Muscle layer of duodenum (tissue), 2 donors: ENCODE data around the gene ESPNL.

Experiments
- H3K27ac ChIP-seq: one replicate; pipeline ENCODE4 v1.7.0; 2013; ENCODE audit warnings: mild to moderate bottlenecking, low read length
- H3K27me3 ChIP-seq: one replicate; pipeline ENCODE4 v1.7.0; 2013; ENCODE audit warnings: low read depth, mild to moderate bottlenecking, control low read depth, low read length
- H3K36me3 ChIP-seq, 2 donors: one replicate each; pipeline ENCODE4 v1.7.0; 2013; ENCODE audit warnings: low read length in 2 of 2, control low read depth in 1 of 2, mild to moderate bottlenecking in 1 of 2; ENCODE audit not compliant: insufficient read depth in 2 of 2, control insufficient read depth in 1 of 2
- H3K4me1 ChIP-seq, 2 donors: one replicate each; pipeline ENCODE4 v1.7.0; 2013; ENCODE audit warnings: low read length in 2 of 2, mild to moderate bottlenecking in 2 of 2, control low read depth in 1 of 2, moderate library complexity in 1 of 2; ENCODE audit not compliant: insufficient read depth in 2 of 2, control insufficient read depth in 1 of 2
- H3K4me3 ChIP-seq, 2 donors: one replicate each; pipeline ENCODE4 v1.7.0; 2013; ENCODE audit warnings: low read length in 2 of 2, low read depth in 1 of 2, mild to moderate bottlenecking in 1 of 2
- H3K9me3 ChIP-seq, 2 donors: one replicate each; pipeline ENCODE4 v1.7.0; 2013; ENCODE audit warnings: low read length in 2 of 2, control low read depth in 1 of 2, mild to moderate bottlenecking in 1 of 2; ENCODE audit not compliant: control insufficient read depth in 1 of 2
- donor health status: healthy.

The ESPNL gene

GRCh38 chr2:238160206-238161129 is 60.3 kb downstream of the ESPNL start:
- Histone ChIP-seq H3K4me3 (no peak overlapping the region), H3K4me1 (peaks cover 0 to 27% of the 10 kb centered on the region in 2 donors), H3K9me3 (no peaks in the 10 kb centered on the region), H3K27me3 (peaks cover 22% of the 10 kb centered on the region), H3K36me3 (no peaks in the 10 kb centered on the region), H3K27ac (no peak overlapping the region)

GRCh38 chr2:238161291-238162051 is 61.3 kb downstream of the ESPNL start:
- Histone ChIP-seq H3K36me3 (no peaks in the 10 kb centered on the region), H3K4me1 (peaks cover 0 to 24% of the 10 kb centered on the region in 2 donors), H3K27me3 (peaks cover 22% of the 10 kb centered on the region), H3K4me3 (no peak overlapping the region), H3K9me3 (no peaks in the 10 kb centered on the region), H3K27ac (no peak overlapping the region)

GRCh38 chr2:238162251-238162845 is 62.2 kb downstream of the ESPNL start:
- Histone ChIP-seq H3K4me3 (no peak overlapping the region), H3K27ac (no peak overlapping the region), H3K4me1 (peaks cover 0 to 24% of the 10 kb centered on the region in 2 donors), H3K27me3 (peaks cover 22% of the 10 kb centered on the region), H3K36me3 (peaks cover 0 to 2% of the 10 kb centered on the region in 2 donors), H3K9me3 (no peaks in the 10 kb centered on the region)

- H3K27me3 ChIP-seq, result peaks cover 22% of the 10 kb centered on the region
- H3K4me3 ChIP-seq, result no peak overlapping the region
- no peak overlapping the region for H3K27ac ChIP-seq
- no peaks in the 10 kb centered on the region for H3K9me3 ChIP-seq
- H3K36me3 ChIP-seq, result peaks cover 3 to 5% of the 10 kb centered on the region in 2 donors
- H3K4me1 ChIP-seq, result peaks cover 0 to 23% of the 10 kb centered on the region in 2 donors
These were observed 62.8 kb downstream of the ESPNL start for GRCh38 chr2:238162846-238163441.

GRCh38 chr2:238163481-238164198 is 63.5 kb downstream of the ESPNL start:
- H3K36me3 ChIP-seq, result peaks cover 5% of the 10 kb centered on the region in 2 donors
- peak overlapping the region in 1 of 2 donors; percentile 27 for H3K4me3 ChIP-seq
- H3K27me3 ChIP-seq, result peaks cover 22% of the 10 kb centered on the region
- H3K4me1 ChIP-seq, result peaks cover under 1 to 17% of the 10 kb centered on the region in 2 donors
- H3K9me3 ChIP-seq, result no peaks in the 10 kb centered on the region
- H3K27ac ChIP-seq, result no peak overlapping the region

- Histone ChIP-seq H3K36me3 (peaks cover 10 to 18% of the 10 kb centered on the region in 2 donors), H3K27me3 (peaks cover 14% of the 10 kb centered on the region), H3K27ac (no peak overlapping the region), H3K4me1 (peaks cover 4 to 22% of the 10 kb centered on the region in 2 donors), H3K9me3 (no peaks in the 10 kb centered on the region), H3K4me3 (no peak overlapping the region)
These were observed 64.8 kb downstream of the ESPNL start for GRCh38 chr2:238164906-238165287.

GRCh38 chr2:238165288-238165921 is 65.3 kb downstream of the ESPNL start:
- H3K27me3 ChIP-seq, result peaks cover 10% of the 10 kb centered on the region

GRCh38 chr2:238166391-238167343 is 66.5 kb downstream of the ESPNL start:
- Histone ChIP-seq H3K4me3 (no peak overlapping the region), H3K36me3 (peaks cover 16 to 30% of the 10 kb centered on the region in 2 donors), H3K27me3 (peaks cover 10% of the 10 kb centered on the region), H3K27ac (no peak overlapping the region), H3K9me3 (no peaks in the 10 kb centered on the region), H3K4me1 (peaks cover 4 to 29% of the 10 kb centered on the region in 2 donors)

More at GRCh38 chr2:238165288-238165921, 65.3 kb downstream of the ESPNL start:
- no peaks in the 10 kb centered on the region for H3K9me3 ChIP-seq
- H3K4me3 ChIP-seq, result no peak overlapping the region
- H3K27ac ChIP-seq, result no peak overlapping the region
- H3K4me1 ChIP-seq, result peaks cover 4 to 27% of the 10 kb centered on the region in 2 donors
- H3K36me3 ChIP-seq, result peaks cover 10 to 23% of the 10 kb centered on the region in 2 donors

- Histone ChIP-seq H3K27ac (no peak overlapping the region), H3K4me1 (peaks cover 4 to 29% of the 10 kb centered on the region in 2 donors), H3K9me3 (no peaks in the 10 kb centered on the region), H3K27me3 (peaks cover 10% of the 10 kb centered on the region), H3K36me3 (peaks cover 19 to 37% of the 10 kb centered on the region in 2 donors), H3K4me3 (no peak overlapping the region)
These were observed 67.2 kb downstream of the ESPNL start for GRCh38 chr2:238167344-238167715.
